ENCODE results near the gene SMIM13. TPM values are rescaled to one million over a fixed set of nuclear protein-coding genes. Genes with fewer than 3 reads are reported as not detected.

The SMIM13 gene
- total RNA-seq, 1 donor from 2014 or later: 15.2 TPM

DNA sequence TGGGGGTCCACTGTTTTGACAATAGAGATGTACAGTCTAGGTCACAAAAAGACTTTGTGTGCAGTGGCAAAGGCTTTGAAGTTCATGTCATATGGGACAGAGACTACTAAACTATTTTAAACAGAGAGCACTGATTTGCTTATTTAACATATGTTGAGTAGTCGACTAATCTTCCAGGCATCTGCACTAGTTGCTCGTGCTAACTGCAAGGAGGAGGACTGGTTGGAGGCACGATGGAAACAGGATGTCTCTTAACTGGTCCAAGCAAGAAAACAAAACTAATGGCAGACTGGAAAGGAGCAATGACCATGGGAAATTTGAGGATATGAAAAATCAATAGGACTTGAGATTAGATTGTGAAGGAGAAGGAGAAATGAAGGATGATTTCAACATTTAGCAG is 46.4 kb downstream of the SMIM13 start:
- Mint-ChIP-seq H3K4me3 (no peak overlapping the region), H3K27me3 (no peaks in the 10 kb centered on the region), H3K9me3 (peaks cover 3% of the 10 kb centered on the region), H3K4me1 (peaks cover 21% of the 10 kb centered on the region), H3K36me3 (ENCODE audit: low read depth) (peaks cover 9% of the 10 kb centered on the region), H3K27ac (no peak overlapping the region)
- DNase-seq: no peak
- intact Hi-C loops (cut with micrococcal nuclease): loop anchor here (5.0 to 10.0 kb wide), 3 partner anchors 48 to 272 kb away; partner anchors contain the start of gene SMIM13

DNA sequence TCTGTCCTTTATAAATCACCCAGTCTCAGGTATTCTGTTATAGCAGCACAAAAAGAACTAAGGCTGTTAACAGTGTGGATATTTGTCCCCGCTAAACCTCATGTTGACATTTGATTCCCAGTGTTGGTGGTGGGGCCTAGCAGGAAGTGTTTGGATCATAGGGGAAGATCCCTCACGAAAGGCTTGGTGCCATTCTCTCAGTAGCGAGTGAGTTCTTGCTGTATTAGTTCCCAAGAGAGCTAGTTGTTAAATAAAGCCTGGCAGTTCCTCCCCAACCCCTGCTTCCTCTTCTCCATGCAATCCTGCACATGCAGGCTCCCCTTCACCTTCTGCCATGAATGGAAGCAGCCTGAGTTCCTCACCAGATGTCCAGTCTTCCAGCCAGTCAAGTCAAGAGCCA is 47.7 kb downstream of the SMIM13 start:
- H3K9me3 Mint-ChIP-seq: peaks cover 3% of the 10 kb centered on the region
- H3K36me3 Mint-ChIP-seq (ENCODE audit: low read depth): no peaks in the 10 kb centered on the region
- H3K4me3 Mint-ChIP-seq: no peak overlapping the region
- DNase-seq: no peak
- intact Hi-C loops (cut with micrococcal nuclease): loop anchor here (5.0 to 10.0 kb wide), 3 partner anchors 49 to 271 kb away; partner anchors contain the start of gene SMIM13
- peaks cover 22% of the 10 kb centered on the region for H3K4me1 Mint-ChIP-seq
- no peak overlapping the region for H3K27ac Mint-ChIP-seq
- no peaks in the 10 kb centered on the region for H3K27me3 Mint-ChIP-seq

DNA sequence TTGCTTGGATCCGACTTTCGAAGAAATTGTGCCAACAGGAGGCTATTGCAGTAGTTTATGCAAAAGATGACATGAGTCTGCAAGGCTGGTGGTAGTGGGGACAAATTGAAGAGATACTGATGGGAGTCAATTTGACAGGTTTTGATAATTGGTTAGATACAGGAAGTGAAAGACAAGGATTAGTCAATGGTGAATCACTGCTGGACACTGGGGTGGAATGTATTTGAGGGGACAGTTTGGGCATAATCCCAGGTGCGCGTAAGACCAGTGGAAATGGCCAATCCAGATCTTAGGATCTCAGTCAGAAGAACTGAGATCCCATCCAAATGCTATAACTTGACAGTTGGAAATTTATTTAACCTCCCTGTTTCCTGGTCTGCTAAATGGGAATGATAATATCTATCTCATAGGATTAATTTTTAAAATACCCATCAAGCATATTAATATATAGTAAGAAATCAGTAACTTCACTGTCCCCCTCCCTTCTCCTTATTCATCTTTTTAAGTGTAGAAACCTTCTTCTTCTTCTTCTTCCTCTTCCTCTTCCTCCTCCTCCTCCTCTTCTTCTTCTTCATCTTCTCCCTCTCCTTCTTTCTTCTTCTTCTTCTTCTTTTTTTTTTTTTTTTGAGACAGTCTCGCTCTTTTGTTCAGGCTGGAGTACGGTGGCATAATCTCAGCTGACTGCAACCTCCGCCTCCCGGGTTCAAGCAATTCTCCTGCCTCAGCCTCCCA is 48.8 kb downstream of the SMIM13 start:
- no peaks in the 10 kb centered on the region for H3K27me3 Mint-ChIP-seq
- peak overlapping the region; percentile 15 for H3K27ac Mint-ChIP-seq
- H3K4me3 Mint-ChIP-seq: no peak overlapping the region
- DNase-seq: no peak
- H3K4me1 Mint-ChIP-seq: peaks cover 23% of the 10 kb centered on the region
- intact Hi-C loops (cut with micrococcal nuclease): loop anchor here (5.0 to 10.0 kb wide), 3 partner anchors 50 to 270 kb away; partner anchors contain the start of gene SMIM13
- H3K9me3 Mint-ChIP-seq: peaks cover 3% of the 10 kb centered on the region
- no peaks in the 10 kb centered on the region for H3K36me3 Mint-ChIP-seq (ENCODE audit: low read depth)

DNA sequence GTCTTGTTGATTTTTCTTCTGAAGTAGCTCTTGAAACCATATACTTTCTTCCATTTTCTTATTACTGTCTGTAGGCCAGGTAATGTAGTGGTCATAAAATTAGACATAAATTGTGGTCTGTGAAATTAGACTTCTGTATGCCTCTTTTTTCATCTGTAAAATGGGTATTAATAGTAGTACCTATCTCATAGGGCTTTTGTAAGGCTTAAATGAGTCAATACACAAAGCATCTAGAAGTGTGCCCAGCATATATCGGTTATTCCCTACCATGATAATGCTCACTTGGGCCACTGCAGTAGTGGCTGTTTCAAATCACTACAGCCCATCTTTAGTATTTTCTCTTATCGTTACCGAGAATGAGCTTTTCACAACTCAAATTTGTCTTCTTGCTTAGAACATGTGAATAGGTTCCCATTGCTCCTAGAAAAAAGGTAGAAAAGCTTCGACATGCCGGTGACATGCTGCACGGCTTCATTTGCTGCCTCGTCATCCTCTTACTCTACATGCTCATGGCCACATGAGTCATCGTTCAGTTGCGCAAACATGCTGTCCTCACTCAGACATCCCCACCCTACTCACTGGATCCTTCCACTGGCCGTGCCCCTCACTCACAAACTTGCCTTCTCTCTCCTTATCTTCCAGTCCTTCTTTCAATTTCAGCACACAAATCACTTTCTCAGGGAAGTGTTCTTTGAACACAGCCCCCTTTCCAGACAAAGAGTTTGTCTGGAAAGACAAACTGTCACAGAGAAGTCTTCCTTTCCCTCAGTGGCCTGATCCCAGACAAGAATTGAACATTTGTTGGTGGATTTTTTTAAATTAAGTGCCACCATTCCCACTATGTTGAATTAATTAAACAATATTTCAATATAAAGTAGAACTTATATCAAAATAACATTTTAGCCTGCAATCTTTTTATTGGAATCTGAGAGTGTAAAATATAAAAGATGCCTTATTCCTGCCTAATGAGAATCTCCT is 50.0 kb downstream of the SMIM13 start:
- peaks cover 21% of the 10 kb centered on the region for H3K4me1 Mint-ChIP-seq
- peaks cover 3% of the 10 kb centered on the region for H3K9me3 Mint-ChIP-seq
- intact Hi-C loops (cut with micrococcal nuclease): loop anchor here (1.0 to 10.0 kb wide), 6 partner anchors 29 to 432 kb away; partner anchors contain the start of gene SMIM13
- DNase-seq: no peak
- H3K27me3 Mint-ChIP-seq: no peaks in the 10 kb centered on the region
- H3K4me3 Mint-ChIP-seq: no peak overlapping the region
- H3K27ac Mint-ChIP-seq: no peak overlapping the region
- no peaks in the 10 kb centered on the region for H3K36me3 Mint-ChIP-seq (ENCODE audit: low read depth)

DNA sequence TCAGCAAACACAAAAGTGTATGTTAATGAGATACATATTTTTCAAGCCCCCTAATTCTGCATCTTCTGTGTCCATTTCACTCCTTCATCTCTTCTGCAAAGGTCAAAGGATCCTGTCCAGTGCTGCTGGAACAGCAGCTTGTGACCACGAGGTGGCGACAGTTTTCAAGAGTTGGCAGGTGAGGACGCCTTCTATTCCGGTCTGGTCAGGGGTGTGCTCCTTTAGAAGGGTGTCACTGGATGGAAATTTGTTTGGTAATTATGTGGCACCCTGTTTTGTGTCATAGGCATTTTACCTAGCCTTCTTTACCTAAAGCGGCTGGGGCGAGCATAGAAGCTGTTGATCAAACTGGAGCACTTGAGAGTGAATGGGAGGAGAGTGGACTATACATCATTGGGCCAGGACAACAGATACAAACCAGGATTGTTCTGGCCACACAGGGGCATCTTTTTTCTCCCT is 50.8 kb downstream of the SMIM13 start:
- Mint-ChIP-seq H3K27ac (no peak overlapping the region), H3K36me3 (ENCODE audit: low read depth) (no peaks in the 10 kb centered on the region), H3K4me1 (peaks cover 13% of the 10 kb centered on the region), H3K4me3 (no peak overlapping the region), H3K9me3 (no peaks in the 10 kb centered on the region), H3K27me3 (no peaks in the 10 kb centered on the region)
- DNase-seq: peak; percentile 93
- intact Hi-C loops (cut with micrococcal nuclease): loop anchor here (1.0 to 10.0 kb wide), 6 partner anchors 28 to 431 kb away; partner anchors contain the start of gene SMIM13

DNA sequence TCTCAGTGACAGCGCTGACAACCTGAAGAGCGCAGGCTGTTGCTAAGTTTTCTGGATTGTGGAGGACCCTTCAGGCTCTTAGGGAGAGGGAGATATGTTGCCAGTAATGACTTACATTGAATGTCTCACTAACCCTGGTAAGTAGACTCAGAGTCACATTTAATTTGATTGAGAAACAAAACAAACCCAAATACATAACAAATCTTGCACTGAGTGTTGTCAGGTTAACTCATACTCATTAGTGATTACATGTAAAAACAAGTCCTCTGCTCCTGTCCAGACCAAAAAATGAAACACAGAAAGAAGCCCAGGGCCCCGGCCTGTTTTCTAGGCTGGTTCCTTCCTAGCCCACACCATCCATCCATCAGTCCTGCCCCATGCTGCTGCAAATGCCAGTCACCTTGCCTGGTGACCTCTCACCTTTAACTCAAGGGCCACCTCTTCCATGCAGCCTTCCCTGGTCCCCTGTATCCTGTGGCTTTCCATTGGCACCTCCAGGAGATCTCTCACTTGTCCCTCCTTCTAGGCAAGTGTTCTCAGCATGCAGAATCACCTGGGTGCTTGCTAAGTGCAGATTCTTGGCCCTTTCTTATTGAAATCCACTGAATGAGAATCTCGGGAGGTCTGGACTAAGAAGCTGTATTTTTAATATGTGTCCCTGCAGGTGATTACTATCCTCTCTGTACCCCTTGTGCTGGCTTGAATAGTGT is 52.6 kb downstream of the SMIM13 start:
- intact Hi-C loops (cut with micrococcal nuclease): loop anchor here (10.0 kb wide), 1 partner anchor 191 kb away; no protein-coding TSS in a partner anchor
- DNase-seq: no peak
- Mint-ChIP-seq H3K27ac (no peak overlapping the region), H3K4me1 (peaks cover 10% of the 10 kb centered on the region), H3K36me3 (ENCODE audit: low read depth) (no peaks in the 10 kb centered on the region), H3K27me3 (no peaks in the 10 kb centered on the region), H3K4me3 (no peak overlapping the region), H3K9me3 (no peaks in the 10 kb centered on the region)

DNA sequence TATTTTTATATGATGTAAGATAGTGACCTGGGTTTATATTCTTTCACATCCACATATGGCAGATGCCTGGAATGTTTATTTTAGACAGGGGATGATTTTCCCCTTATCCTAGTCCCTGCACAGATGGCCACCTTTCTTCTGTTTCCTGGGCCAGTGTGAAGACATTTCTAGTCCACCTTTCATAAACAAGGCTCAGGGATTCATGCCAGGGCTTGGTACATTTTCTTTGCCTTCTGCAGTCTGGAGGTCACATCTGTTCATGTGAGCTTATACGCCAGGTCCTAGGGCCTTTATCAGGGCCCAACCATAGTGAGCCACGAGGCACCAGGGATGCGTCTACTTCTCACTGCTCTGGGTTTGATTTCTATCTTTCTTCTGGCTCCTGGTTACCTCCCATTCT is 55.9 kb downstream of the SMIM13 start:
- Mint-ChIP-seq H3K4me3 (no peak overlapping the region), H3K27me3 (peaks cover 4% of the 10 kb centered on the region), H3K27ac (no peak overlapping the region)

DNA sequence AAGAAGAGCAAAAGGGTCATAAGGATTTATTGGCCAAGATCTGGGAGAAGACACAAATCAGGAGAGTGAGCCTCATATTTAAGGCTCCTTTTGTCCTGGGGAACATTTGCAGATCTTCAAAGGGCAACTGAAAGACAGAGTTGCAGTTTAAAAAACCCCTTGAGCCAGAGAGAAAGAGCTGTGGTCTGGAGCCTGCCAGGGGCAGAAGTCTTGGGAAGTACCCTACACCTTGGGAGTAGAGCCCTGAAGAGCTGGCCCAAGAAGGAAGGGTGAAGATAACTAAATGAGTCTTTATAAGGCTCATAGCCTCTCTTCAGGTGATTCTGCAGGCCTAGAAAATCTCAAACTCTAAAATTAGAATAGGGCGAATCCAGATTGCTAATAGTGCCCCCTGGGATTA is 57.9 kb downstream of the SMIM13 start:
- intact Hi-C loops (cut with micrococcal nuclease): no loop called here
- H3K4me1 Mint-ChIP-seq: peaks cover 12% of the 10 kb centered on the region
- H3K27ac Mint-ChIP-seq: no peak overlapping the region

More for the DNA sequence above, 55.9 kb downstream of the SMIM13 start:
- intact Hi-C loops (cut with micrococcal nuclease): loop anchor here (10.0 kb wide), 1 partner anchor 195 kb away; no protein-coding TSS in a partner anchor
- no peaks in the 10 kb centered on the region for H3K9me3 Mint-ChIP-seq
- H3K4me1 Mint-ChIP-seq: peaks cover 11% of the 10 kb centered on the region
- H3K36me3 Mint-ChIP-seq (ENCODE audit: low read depth): no peaks in the 10 kb centered on the region
- no peak for DNase-seq

DNA sequence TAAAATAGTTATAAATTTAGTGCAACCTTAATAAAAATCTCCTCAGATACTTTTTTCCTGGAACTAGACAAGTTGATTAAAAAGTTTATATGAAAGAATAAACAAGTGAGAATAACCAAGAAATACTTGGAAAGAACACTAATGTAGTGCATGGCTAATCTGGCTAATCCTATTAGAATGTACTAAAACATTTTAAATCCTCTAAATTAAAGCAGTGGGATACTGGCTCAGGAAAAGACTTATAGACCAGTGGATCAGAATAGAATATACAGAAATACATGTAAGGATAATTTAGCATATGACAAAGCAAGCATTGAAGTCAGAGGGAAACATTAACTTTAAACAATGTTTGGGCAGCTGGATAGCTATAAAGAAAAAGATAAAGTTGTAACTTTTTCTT is 58.9 kb downstream of the SMIM13 start:
- no peak overlapping the region for H3K4me3 Mint-ChIP-seq
- no peaks in the 10 kb centered on the region for H3K9me3 Mint-ChIP-seq
- H3K4me1 Mint-ChIP-seq: peaks cover 12% of the 10 kb centered on the region
- H3K27ac Mint-ChIP-seq: no peak overlapping the region
- no peaks in the 10 kb centered on the region for H3K36me3 Mint-ChIP-seq (ENCODE audit: low read depth)
- no peak for DNase-seq
- intact Hi-C loops (cut with micrococcal nuclease): no loop called here
- H3K27me3 Mint-ChIP-seq: peaks cover 14% of the 10 kb centered on the region

More for the DNA sequence above, 57.9 kb downstream of the SMIM13 start:
- Mint-ChIP-seq H3K36me3 (ENCODE audit: low read depth) (no peaks in the 10 kb centered on the region), H3K4me3 (no peak overlapping the region), H3K9me3 (no peaks in the 10 kb centered on the region), H3K27me3 (peaks cover 14% of the 10 kb centered on the region)
- no peak for DNase-seq

DNA sequence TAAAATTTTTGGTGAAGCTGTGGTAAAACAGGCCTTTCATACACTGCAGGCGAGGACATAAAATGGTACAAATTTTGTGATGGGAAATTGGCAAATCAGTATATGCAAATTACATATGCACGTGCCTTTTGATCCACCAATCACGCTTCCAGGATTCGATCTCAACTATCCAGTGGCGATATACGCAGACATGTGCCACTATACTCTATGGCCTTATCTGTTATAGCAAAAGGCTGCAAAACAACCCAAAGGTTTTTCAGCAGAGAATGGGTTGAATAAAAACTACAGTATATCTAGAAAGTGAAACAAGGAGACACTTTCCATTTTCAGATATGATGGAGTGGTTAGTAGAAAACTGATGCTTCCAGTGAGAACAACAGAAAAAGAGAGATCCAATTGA is 59.8 kb downstream of the SMIM13 start:
- intact Hi-C loops (cut with micrococcal nuclease): no loop called here
- no peak for DNase-seq
- H3K4me1 Mint-ChIP-seq: peaks cover 12% of the 10 kb centered on the region
- H3K9me3 Mint-ChIP-seq: no peaks in the 10 kb centered on the region
- no peaks in the 10 kb centered on the region for H3K36me3 Mint-ChIP-seq (ENCODE audit: low read depth)
- H3K27ac Mint-ChIP-seq: peak overlapping the region; percentile 62
- peak overlapping the region; percentile 75 for H3K4me3 Mint-ChIP-seq
- peaks cover 14% of the 10 kb centered on the region for H3K27me3 Mint-ChIP-seq

DNA sequence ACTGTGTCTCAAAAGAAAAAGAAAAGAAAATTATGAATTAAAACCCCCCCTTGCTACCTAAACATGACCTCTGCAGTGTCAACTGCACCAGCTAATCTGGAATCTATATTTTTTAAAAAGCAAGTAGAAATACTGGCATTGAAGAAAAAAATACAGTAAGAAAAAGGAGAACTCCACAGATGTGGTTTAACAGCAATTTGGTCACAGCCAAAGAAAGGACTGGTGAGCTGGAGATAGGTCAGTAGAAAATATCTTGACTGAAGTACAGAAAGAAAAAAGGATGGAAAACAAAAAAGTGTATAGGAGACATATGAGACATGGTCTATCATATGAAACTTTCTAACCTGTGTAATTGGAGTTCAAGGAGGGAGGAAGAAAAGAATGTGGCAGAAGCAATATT is 62.0 kb downstream of the SMIM13 start:
- DNase-seq: no peak

DNA sequence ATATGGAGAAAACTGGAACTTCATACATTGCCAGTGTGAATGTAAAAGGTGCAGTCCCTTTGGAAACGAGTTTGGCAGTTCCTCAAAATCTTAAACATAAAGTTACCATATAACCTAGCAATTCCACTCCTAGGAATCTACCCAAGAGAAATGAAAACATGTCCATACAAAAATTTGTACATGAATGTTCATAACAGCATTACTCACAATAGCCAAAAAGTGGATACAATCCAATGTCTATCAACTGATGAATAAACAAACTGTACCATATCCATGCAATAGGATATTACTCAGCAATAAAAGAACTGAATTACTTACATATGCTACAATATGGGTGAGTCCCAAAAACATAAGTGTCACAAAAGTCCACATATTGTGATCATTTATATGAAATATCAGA is 66.6 kb downstream of the SMIM13 start:
- H3K4me3 Mint-ChIP-seq: no peak overlapping the region
- no peaks in the 10 kb centered on the region for H3K9me3 Mint-ChIP-seq
- intact Hi-C loops (cut with micrococcal nuclease): no loop called here
- no peak overlapping the region for H3K27ac Mint-ChIP-seq
- H3K4me1 Mint-ChIP-seq: peaks cover 13% of the 10 kb centered on the region
- DNase-seq: no peak
- H3K36me3 Mint-ChIP-seq (ENCODE audit: low read depth): no peaks in the 10 kb centered on the region
- H3K27me3 Mint-ChIP-seq: peaks cover 10% of the 10 kb centered on the region

More for the DNA sequence above, 62.0 kb downstream of the SMIM13 start:
- Mint-ChIP-seq H3K27ac (no peak overlapping the region), H3K27me3 (peaks cover 14% of the 10 kb centered on the region), H3K4me3 (no peak overlapping the region), H3K9me3 (no peaks in the 10 kb centered on the region), H3K36me3 (ENCODE audit: low read depth) (no peaks in the 10 kb centered on the region), H3K4me1 (peaks cover 12% of the 10 kb centered on the region)
- intact Hi-C loops (cut with micrococcal nuclease): no loop called here

All from activated CD4-positive, alpha-beta T cell treated with anti-CD3 and anti-CD28 coated beads, Interleukin-2, amount 10 ng/mL, durations not matched to agents 24 days and 14 days (primary cell).